ENCODE results near the gene PC. TPM values are rescaled to one million over a fixed set of nuclear protein-coding genes. Genes with fewer than 3 reads are reported as not detected.
A peak's percentile ranks its signal among the peaks of the same experiment; 100 is the strongest.

PC gene
- total and polyA plus RNA-seq, 4 experiments from 2014 or later = 2.9 to 7.7 (median 5.4) TPM

DNA sequence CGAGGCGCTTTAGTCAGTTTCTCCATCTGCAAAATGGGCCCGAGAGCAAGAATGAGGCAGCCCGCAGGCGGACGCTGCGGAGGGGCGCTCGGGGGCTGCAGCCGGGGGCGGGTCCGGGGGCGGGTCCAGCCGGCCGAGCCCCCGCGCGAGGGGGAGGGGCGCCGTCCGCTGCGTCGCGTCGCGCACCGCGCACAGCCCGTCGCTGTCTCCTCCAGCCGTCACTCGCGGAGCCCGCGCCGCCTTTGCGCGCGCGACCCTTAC is 282 bp downstream of the PC start:
- peak overlapping the region in 4 of 7 donors; percentile 56 to 94 (median 89) for H3K27ac Mint-ChIP-seq
- no peak for DNase-seq
- peak overlapping the region; percentile 86 to 93 (median 92) for H3K4me3 Mint-ChIP-seq
- Histone ChIP-seq H3K36me3 (ENCODE audit: insufficient read depth, low read length) (no peaks in the 10 kb centered on the region), H3K27ac (ENCODE audit: low read depth, low read length) (peak overlapping the region; percentile 19), H3K27me3 (ENCODE audit: insufficient read depth, low read length) (no peaks in the 10 kb centered on the region), H3K4me3 (ENCODE audit: low read length in 2 of 2) (peak overlapping the region; percentile 47 to 77), H3K4me1 (ENCODE audit: insufficient read depth, low read length) (peaks cover 21% of the 10 kb centered on the region), H3K9me3 (ENCODE audit: control insufficient read depth in 1 of 2, low read length in 2 of 2) (no peaks in the 10 kb centered on the region)
- peaks cover 0 to 1% of the 10 kb centered on the region in 2 donors for H3K27me3 Mint-ChIP-seq
- ChIA-PET CTCF (ENCODE audit: partially characterized antibody) (no interaction called here), POLR2A (ENCODE audit: partially characterized antibody) (interaction anchor here (1.0 kb wide), 1 partner anchor 102 kb away, joined by 3 read pairs; no protein-coding TSS in a partner anchor)
- peaks cover 15 to 38% (median 16%) of the 10 kb centered on the region in 4 donors for H3K4me1 Mint-ChIP-seq
- no peaks in the 10 kb centered on the region for H3K36me3 Mint-ChIP-seq
- H3K9me3 Mint-ChIP-seq = no peaks in the 10 kb centered on the region
- intact Hi-C loops (cut with micrococcal nuclease) = loop anchor here (1.0 to 5.0 kb wide), 2 partner anchors 115 to 159 kb away; partner anchors contain the start of genes KDM2A and RCE1

DNA sequence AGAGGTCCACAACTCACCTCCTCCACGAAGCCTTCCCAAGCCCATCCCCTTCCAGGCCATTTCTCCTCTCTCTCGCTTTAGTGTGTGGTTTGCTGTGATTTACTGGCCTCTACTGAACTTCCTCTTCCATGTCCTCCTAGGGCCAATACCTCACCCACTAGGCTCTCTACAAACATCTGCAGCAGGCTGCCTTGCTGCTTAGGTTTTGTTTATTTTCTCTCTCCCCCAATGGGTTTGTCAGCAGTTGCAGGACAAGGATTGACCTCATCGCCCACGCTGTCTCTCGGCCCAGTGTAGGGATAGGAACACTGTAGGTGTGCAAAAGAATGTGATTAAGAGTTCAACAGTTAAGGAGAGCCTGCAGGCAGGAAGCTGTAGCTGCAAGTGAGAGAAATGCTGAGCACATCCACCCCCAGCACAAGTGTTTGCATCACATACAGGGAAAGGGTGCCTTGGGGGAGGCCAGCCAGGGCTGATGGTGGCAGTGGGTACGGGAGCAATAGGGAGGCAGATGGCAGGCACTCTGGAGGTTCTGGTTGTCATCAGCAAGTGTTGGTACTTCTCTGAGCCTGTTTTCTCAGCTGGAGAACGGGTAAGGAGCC is 1.4 kb downstream of the PC start:
- CTCF ChIA-PET (ENCODE audit: partially characterized antibody) = interaction anchor here (0.6 kb wide), 1 partner anchor 241 kb away, joined by 3 read pairs; no protein-coding TSS in a partner anchor
- intact Hi-C loops (cut with micrococcal nuclease) = loop anchor here (5.0 kb wide), 1 partner anchor 161 kb away; the partner anchor contains the start of gene KDM2A
- H3K4me1 ChIP-seq (ENCODE audit: insufficient read depth, low read length) = peaks cover 21% of the 10 kb centered on the region

DNA sequence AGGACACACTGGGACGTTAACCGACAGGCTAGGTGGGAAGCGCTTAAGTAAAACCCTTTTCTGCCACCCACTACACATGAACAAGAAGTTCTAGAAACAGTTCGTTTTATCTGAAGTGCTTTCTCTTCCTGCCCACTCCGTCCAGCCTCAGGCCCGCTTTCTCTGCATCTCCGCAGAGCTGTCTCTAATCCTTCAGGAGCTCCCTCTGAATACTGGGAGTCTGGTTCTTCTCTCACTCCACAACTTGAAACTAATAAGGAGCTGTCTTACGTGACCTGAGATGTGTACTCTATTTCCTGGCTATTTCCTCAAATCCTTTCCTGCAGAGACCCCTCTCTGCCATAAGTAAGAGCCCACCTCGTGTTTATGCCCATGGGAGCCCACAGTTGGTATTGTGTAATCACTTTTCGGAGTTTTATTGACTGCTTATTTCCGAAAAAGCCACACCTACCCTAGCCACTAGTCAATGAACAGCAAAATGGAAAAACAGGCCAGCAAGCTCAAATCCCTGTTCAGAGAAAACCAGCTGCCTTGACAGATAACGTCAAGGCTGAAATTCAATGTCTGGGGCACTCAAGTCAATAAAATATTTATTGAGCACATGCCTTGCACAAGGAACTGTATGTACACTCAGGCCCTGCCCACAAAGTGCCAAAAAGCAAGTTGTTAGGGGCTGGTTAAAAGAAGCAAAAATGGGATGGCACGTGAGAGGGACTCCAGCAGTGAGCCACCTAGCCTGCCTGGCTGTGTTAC is 4.9 kb downstream of the PC start:
- Mint-ChIP-seq H3K27me3 (no peaks in the 10 kb centered on the region), H3K27ac (no peak overlapping the region), H3K9me3 (no peaks in the 10 kb centered on the region), H3K36me3 (no peaks in the 10 kb centered on the region), H3K4me1 (peaks cover 3 to 24% (median 7%) of the 10 kb centered on the region in 4 donors), H3K4me3 (no peak overlapping the region)
- Histone ChIP-seq H3K27me3 (ENCODE audit: insufficient read depth, low read length) (no peaks in the 10 kb centered on the region), H3K27ac (ENCODE audit: low read depth, low read length) (no peak overlapping the region), H3K4me3 (ENCODE audit: low read length in 2 of 2) (no peak overlapping the region), H3K4me1 (ENCODE audit: insufficient read depth, low read length) (peaks cover 11% of the 10 kb centered on the region), H3K9me3 (ENCODE audit: control insufficient read depth in 1 of 2, low read length in 2 of 2) (no peaks in the 10 kb centered on the region), H3K36me3 (ENCODE audit: insufficient read depth, low read length) (no peaks in the 10 kb centered on the region)
- no peak for DNase-seq
- ChIA-PET POLR2A (ENCODE audit: partially characterized antibody) (no interaction called here), CTCF (ENCODE audit: partially characterized antibody) (no interaction called here)
- intact Hi-C loops (cut with micrococcal nuclease) = no loop called here

More for the DNA sequence above, 1.4 kb downstream of the PC start:
- Mint-ChIP-seq H3K27ac (peak overlapping the region in 4 of 7 donors; percentile 48 to 68 (median 60)), H3K27me3 (peaks cover 0 to 1% of the 10 kb centered on the region in 2 donors), H3K9me3 (no peaks in the 10 kb centered on the region), H3K4me3 (peak overlapping the region; percentile 56 to 93 (median 83)), H3K4me1 (peaks cover 15 to 38% (median 16%) of the 10 kb centered on the region in 4 donors), H3K36me3 (no peaks in the 10 kb centered on the region)
- POLR2A ChIA-PET (ENCODE audit: partially characterized antibody) = interaction anchor here (1.0 to 1.2 kb wide), 2 partner anchors 101 to 113 kb away, joined by 3 to 5 read pairs; partner anchors contain the start of gene RCE1
- Histone ChIP-seq H3K27me3 (ENCODE audit: insufficient read depth, low read length) (no peaks in the 10 kb centered on the region), H3K36me3 (ENCODE audit: insufficient read depth, low read length) (no peaks in the 10 kb centered on the region), H3K4me3 (ENCODE audit: low read length in 2 of 2) (no peak overlapping the region), H3K27ac (ENCODE audit: low read depth, low read length) (no peak overlapping the region), H3K9me3 (ENCODE audit: control insufficient read depth in 1 of 2, low read length in 2 of 2) (no peaks in the 10 kb centered on the region)
- peak in 1 of 5 donors; percentile 7 for DNase-seq

DNA sequence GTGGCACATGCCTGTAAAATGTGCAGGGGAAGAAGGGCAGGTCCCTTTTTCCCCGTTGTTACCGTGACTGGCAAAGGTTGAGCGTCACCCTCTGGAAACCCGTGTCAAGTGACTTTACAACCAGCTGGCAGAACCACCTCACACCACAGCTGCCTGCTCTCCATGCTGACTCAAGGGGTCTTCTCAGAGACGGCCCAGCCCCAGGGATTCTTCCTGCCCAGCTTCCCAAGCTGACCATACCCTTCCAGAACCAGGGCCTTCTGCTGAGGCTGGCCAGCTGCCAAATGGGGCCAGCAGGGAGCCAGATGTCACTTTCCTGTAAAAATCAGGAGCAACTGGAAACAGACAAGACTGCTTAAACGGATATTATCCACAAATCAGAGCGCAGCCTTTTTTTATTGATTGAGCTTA is 6.3 kb downstream of the PC start:
- no peak overlapping the region for H3K27ac ChIP-seq (ENCODE audit: low read depth, low read length)
- no peaks in the 10 kb centered on the region for H3K27me3 ChIP-seq (ENCODE audit: insufficient read depth, low read length)
- H3K4me3 Mint-ChIP-seq = no peak overlapping the region
- H3K4me1 ChIP-seq (ENCODE audit: insufficient read depth, low read length) = peaks cover 5% of the 10 kb centered on the region
- intact Hi-C loops (cut with micrococcal nuclease) = no loop called here
- H3K27ac Mint-ChIP-seq = peak overlapping the region in 1 of 7 donors; percentile 43
- CTCF ChIA-PET (ENCODE audit: partially characterized antibody) = no interaction called here
- POLR2A ChIA-PET (ENCODE audit: partially characterized antibody) = interaction anchor here (0.9 kb wide), 1 partner anchor 109 kb away, joined by 3 read pairs; the partner anchor contains the start of gene RCE1
- H3K36me3 Mint-ChIP-seq = no peaks in the 10 kb centered on the region
- no peaks in the 10 kb centered on the region for H3K9me3 Mint-ChIP-seq
- no peak for DNase-seq
- H3K36me3 ChIP-seq (ENCODE audit: insufficient read depth, low read length) = no peaks in the 10 kb centered on the region
- no peak overlapping the region for H3K4me3 ChIP-seq (ENCODE audit: low read length in 2 of 2)
- H3K4me1 Mint-ChIP-seq = peaks cover 0 to 14% (median 4%) of the 10 kb centered on the region in 4 donors
- no peaks in the 10 kb centered on the region for H3K9me3 ChIP-seq (ENCODE audit: control insufficient read depth in 1 of 2, low read length in 2 of 2)
- H3K27me3 Mint-ChIP-seq = no peaks in the 10 kb centered on the region

DNA sequence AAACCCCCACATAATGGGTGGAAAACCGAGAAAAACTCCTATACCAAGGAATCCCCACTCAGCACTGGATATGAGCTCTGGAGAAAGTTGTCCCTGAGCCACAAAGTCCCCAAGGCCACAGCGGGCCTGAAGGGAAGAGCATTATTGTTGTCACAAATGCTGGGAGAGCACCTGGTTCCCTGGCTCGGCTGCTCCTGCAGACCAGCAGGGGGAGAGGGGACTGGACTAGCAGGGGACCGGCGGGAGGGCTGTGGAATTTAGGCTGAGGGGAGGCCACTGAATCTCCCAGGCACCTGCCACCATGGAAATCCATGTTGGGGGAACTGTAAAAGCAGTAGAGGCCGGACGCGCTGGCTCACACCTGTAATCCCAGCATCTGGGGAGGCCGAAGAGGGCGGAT is 7.0 kb downstream of the PC start:
- Histone ChIP-seq H3K4me1 (ENCODE audit: insufficient read depth, low read length) (no peaks in the 10 kb centered on the region), H3K4me3 (ENCODE audit: low read length in 2 of 2) (no peak overlapping the region), H3K27ac (ENCODE audit: low read depth, low read length) (no peak overlapping the region), H3K27me3 (ENCODE audit: insufficient read depth, low read length) (no peaks in the 10 kb centered on the region), H3K36me3 (ENCODE audit: insufficient read depth, low read length) (no peaks in the 10 kb centered on the region), H3K9me3 (ENCODE audit: control insufficient read depth in 1 of 2, low read length in 2 of 2) (no peaks in the 10 kb centered on the region)
- Mint-ChIP-seq H3K9me3 (no peaks in the 10 kb centered on the region), H3K4me1 (peaks cover 0 to 8% (median under 1%) of the 10 kb centered on the region in 4 donors), H3K4me3 (no peak overlapping the region), H3K27me3 (no peaks in the 10 kb centered on the region), H3K36me3 (no peaks in the 10 kb centered on the region), H3K27ac (peak overlapping the region in 1 of 7 donors; percentile 79)
- ChIA-PET POLR2A (ENCODE audit: partially characterized antibody) (interaction anchor here (0.9 kb wide), 1 partner anchor 108 kb away, joined by 3 read pairs; the partner anchor contains the start of gene RCE1), CTCF (ENCODE audit: partially characterized antibody) (no interaction called here)
- intact Hi-C loops (cut with micrococcal nuclease) = no loop called here
- no peak for DNase-seq

DNA sequence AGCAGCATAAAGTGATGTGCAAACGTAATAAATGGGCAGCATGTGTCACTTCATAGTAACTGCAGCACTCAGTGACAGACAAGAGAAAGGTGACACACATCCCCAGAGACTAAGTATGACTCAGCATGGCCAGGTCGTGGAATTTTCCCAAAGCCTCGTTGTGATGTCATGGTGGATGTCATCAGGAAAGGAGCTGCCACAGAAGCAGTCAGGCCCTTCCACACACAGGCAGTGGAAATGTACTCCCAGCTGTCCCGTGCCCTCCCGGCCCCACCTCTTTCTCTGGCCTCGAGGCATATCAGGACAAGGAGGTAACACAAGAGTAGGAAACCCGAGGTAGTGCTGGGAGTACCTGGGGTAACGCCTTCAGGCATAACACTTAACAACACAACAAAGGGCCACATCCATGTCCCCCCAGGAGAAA is 8.1 kb downstream of the PC start:
- no peak overlapping the region for H3K4me3 Mint-ChIP-seq
- Histone ChIP-seq H3K4me3 (ENCODE audit: low read length in 2 of 2) (no peak overlapping the region), H3K27me3 (ENCODE audit: insufficient read depth, low read length) (no peaks in the 10 kb centered on the region), H3K4me1 (ENCODE audit: insufficient read depth, low read length) (no peaks in the 10 kb centered on the region), H3K27ac (ENCODE audit: low read depth, low read length) (no peak overlapping the region), H3K36me3 (ENCODE audit: insufficient read depth, low read length) (no peaks in the 10 kb centered on the region), H3K9me3 (ENCODE audit: control insufficient read depth in 1 of 2, low read length in 2 of 2) (no peaks in the 10 kb centered on the region)
- intact Hi-C loops (cut with micrococcal nuclease) = no loop called here
- peaks cover 0 to 2% (median under 1%) of the 10 kb centered on the region in 4 donors for H3K4me1 Mint-ChIP-seq
- no peaks in the 10 kb centered on the region for H3K27me3 Mint-ChIP-seq
- DNase-seq = no peak
- POLR2A ChIA-PET (ENCODE audit: partially characterized antibody) = no interaction called here
- CTCF ChIA-PET (ENCODE audit: partially characterized antibody) = interaction anchor here (0.9 kb wide), 1 partner anchor 10 kb away, joined by 3 read pairs; no protein-coding TSS in a partner anchor
- no peaks in the 10 kb centered on the region for H3K9me3 Mint-ChIP-seq
- H3K36me3 Mint-ChIP-seq = no peaks in the 10 kb centered on the region
- no peak overlapping the region for H3K27ac Mint-ChIP-seq

DNA sequence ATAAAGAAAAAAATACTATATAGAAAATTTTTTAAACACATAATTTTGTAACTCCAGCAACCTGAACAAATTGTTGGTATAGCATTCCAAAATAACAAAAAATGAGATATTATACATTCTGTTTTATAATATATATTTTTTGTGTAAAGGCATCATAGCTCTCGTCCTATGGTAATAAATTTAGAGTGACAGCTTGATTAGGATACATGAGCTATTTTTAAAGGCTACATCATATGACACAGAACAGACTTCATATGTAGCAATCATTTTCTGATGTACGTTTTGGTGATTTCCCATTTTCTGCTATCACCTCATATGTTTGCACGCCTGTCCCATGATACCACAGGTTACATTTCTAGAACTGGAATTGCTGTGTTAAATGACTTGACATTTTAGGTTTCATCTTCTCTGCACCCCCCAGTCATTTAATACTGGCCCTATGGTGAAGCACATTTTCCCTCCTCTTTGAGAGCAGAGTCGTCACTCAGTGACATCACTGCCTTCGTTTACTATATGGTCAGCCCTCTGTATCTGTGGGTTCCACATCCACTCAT is 19.5 kb downstream of the PC start:
- Histone ChIP-seq H3K27ac (ENCODE audit: low read depth, low read length) (no peak overlapping the region), H3K27me3 (ENCODE audit: insufficient read depth, low read length) (no peaks in the 10 kb centered on the region), H3K9me3 (ENCODE audit: control insufficient read depth in 1 of 2, low read length in 2 of 2) (no peaks in the 10 kb centered on the region), H3K4me3 (ENCODE audit: low read length in 2 of 2) (no peak overlapping the region), H3K36me3 (ENCODE audit: insufficient read depth, low read length) (no peaks in the 10 kb centered on the region), H3K4me1 (ENCODE audit: insufficient read depth, low read length) (no peaks in the 10 kb centered on the region)
- POLR2A ChIA-PET (ENCODE audit: partially characterized antibody) = no interaction called here
- Mint-ChIP-seq H3K27ac (no peak overlapping the region), H3K36me3 (no peaks in the 10 kb centered on the region), H3K4me3 (no peak overlapping the region), H3K27me3 (peaks cover 0 to 2% of the 10 kb centered on the region in 2 donors), H3K4me1 (no peaks in the 10 kb centered on the region), H3K9me3 (peaks cover 0 to 2% (median 0%) of the 10 kb centered on the region in 8 donors)
- CTCF ChIA-PET (ENCODE audit: partially characterized antibody) = no interaction called here
- intact Hi-C loops (cut with micrococcal nuclease) = no loop called here
- DNase-seq = no peak
